Measurements from ENCODE around the gene LSAMP.

The LSAMP gene

DNA sequence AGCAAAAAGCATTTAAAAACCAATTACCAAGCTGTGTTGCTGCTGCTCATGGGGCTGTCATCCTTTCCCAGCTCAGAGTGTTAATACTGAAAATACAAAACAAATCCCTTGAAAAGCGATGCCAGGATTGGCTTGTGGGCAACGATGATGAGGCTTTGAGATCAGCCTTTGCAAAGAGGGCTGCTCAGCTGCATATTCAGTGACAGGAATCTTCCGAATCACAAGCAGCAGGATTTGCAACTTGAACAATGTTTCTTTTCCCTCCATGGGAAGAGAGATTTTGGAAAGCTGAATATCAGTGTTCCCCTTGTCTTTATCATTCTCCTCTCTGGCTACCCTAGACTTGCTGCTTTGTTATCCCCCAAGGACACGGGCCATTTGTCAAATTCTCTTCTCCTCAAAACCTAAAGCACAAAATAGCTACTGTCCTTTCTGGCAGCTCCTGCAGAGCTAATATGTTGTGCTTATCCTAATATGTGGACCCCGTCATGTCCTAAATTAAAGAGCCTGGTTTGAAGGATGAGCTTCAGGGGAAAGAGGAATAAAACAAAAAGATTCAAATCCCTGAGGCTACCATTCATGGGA is 446.2 kb downstream of the LSAMP start:
- TF ChIP-seq, protein P1, sequence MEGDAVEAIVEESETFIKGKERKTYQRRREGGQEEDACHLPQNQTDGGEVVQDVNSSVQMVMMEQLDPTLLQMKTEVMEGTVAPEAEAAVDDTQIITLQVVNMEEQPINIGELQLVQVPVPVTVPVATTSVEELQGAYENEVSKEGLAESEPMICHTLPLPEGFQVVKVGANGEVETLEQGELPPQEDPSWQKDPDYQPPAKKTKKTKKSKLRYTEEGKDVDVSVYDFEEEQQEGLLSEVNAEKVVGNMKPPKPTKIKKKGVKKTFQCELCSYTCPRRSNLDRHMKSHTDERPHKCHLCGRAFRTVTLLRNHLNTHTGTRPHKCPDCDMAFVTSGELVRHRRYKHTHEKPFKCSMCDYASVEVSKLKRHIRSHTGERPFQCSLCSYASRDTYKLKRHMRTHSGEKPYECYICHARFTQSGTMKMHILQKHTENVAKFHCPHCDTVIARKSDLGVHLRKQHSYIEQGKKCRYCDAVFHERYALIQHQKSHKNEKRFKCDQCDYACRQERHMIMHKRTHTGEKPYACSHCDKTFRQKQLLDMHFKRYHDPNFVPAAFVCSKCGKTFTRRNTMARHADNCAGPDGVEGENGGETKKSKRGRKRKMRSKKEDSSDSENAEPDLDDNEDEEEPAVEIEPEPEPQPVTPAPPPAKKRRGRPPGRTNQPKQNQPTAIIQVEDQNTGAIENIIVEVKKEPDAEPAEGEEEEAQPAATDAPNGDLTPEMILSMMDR (IDR thresholded peaks at IDR 0.05; ENCODE audit: insufficient read depth, low read length, poor library complexity, severe bottlenecking): no peak
- no peak for TF ChIP-seq EZH2phosphoT487 (conservative IDR thresholded peaks at IDR 0.05; ENCODE audit: low read length)
- Histone ChIP-seq H3K9ac (ENCODE audit: low read length) (no peak overlapping the region), H3K4me3 (ENCODE audit: insufficient read depth, low read length, poor library complexity, severe bottlenecking) (no peak overlapping the region), H3K9me3 (ENCODE audit: insufficient read depth, low read length) (no peaks in the 10 kb centered on the region), H3K79me2 (ENCODE audit: insufficient read depth, low read length) (no peaks in the 10 kb centered on the region), H3K27me3 (ENCODE audit: low read length) (no peaks in the 10 kb centered on the region), H3K9me2 (replicated peaks; ENCODE audit: insufficient read depth, low read length) (no peaks in the 10 kb centered on the region), H2AFZ (ENCODE audit: low read depth, low read length, severe bottlenecking) (no peak overlapping the region), H4K20me1 (ENCODE audit: low read depth, low read length) (no peaks in the 10 kb centered on the region), H3K4me2 (ENCODE audit: low read depth, low read length, poor library complexity, severe bottlenecking) (no peak overlapping the region), H3F3A (ENCODE audit: insufficient read depth) (no peaks in the 10 kb centered on the region), H3K36me3 (ENCODE audit: low read length) (no peaks in the 10 kb centered on the region), H3K27ac (ENCODE audit: low read depth, low read length) (no peak overlapping the region)

- Histone ChIP-seq H3K27ac (ENCODE audit: low read depth, low read length) (no peak overlapping the region), H3K9ac (ENCODE audit: low read length) (no peak overlapping the region), H3K79me2 (ENCODE audit: insufficient read depth, low read length) (no peaks in the 10 kb centered on the region), H2AFZ (ENCODE audit: low read depth, low read length, severe bottlenecking) (no peak overlapping the region), H4K20me1 (ENCODE audit: low read depth, low read length) (no peaks in the 10 kb centered on the region), H3K4me2 (ENCODE audit: low read depth, low read length, poor library complexity, severe bottlenecking) (no peak overlapping the region), H3K27me3 (ENCODE audit: low read length) (no peaks in the 10 kb centered on the region), H3K9me3 (ENCODE audit: insufficient read depth, low read length) (no peaks in the 10 kb centered on the region), H3F3A (ENCODE audit: insufficient read depth) (no peaks in the 10 kb centered on the region), H3K4me3 (ENCODE audit: insufficient read depth, low read length, poor library complexity, severe bottlenecking) (no peak overlapping the region), H3K9me2 (replicated peaks; ENCODE audit: insufficient read depth, low read length) (no peaks in the 10 kb centered on the region), H3K36me3 (ENCODE audit: low read length) (no peaks in the 10 kb centered on the region)
- TF ChIP-seq, protein P1 (IDR thresholded peaks at IDR 0.05; ENCODE audit: insufficient read depth, low read length, poor library complexity, severe bottlenecking): no peak
- TF ChIP-seq EZH2phosphoT487 (conservative IDR thresholded peaks at IDR 0.05; ENCODE audit: low read length): no peak
These were observed 448.7 kb downstream of the LSAMP start for GRCh38 chr3:115996420-115997108.

DNA sequence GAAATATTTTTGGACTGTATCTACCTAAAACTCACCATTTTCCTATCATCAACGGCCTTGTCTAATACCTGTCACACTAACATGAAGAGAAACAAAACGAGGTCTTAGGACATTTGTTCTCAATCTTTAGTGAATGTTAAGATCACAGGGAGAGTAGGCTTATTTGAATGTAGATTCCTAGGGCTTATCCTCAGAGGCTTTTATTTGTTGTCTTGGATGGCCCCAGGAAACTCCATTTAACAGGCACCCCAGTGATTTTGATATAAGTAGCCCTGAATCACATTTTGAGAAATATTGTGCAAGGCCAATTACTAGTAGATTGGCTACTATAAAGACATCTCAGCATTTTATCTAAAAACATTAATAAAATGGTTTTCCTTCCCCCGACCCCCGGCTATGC is 454.6 kb downstream of the LSAMP start:
- H3K4me3 ChIP-seq (ENCODE audit: insufficient read depth, low read length, poor library complexity, severe bottlenecking): no peak overlapping the region
- H3K4me2 ChIP-seq (ENCODE audit: low read depth, low read length, poor library complexity, severe bottlenecking): no peak overlapping the region
- no peak overlapping the region for H3K9ac ChIP-seq (ENCODE audit: low read length)
- H3K9me3 ChIP-seq (ENCODE audit: insufficient read depth, low read length): no peaks in the 10 kb centered on the region
- no peaks in the 10 kb centered on the region for H3F3A ChIP-seq (ENCODE audit: insufficient read depth)
- no peak for TF ChIP-seq EZH2phosphoT487 (conservative IDR thresholded peaks at IDR 0.05; ENCODE audit: low read length)
- TF ChIP-seq, protein P1 (IDR thresholded peaks at IDR 0.05; ENCODE audit: insufficient read depth, low read length, poor library complexity, severe bottlenecking): no peak
- H3K27ac ChIP-seq (ENCODE audit: low read depth, low read length): no peak overlapping the region
- H3K27me3 ChIP-seq (ENCODE audit: low read length): no peaks in the 10 kb centered on the region
- no peaks in the 10 kb centered on the region for H4K20me1 ChIP-seq (ENCODE audit: low read depth, low read length)
- no peak overlapping the region for H2AFZ ChIP-seq (ENCODE audit: low read depth, low read length, severe bottlenecking)
- no peaks in the 10 kb centered on the region for H3K79me2 ChIP-seq (ENCODE audit: insufficient read depth, low read length)
- no peaks in the 10 kb centered on the region for H3K9me2 ChIP-seq (replicated peaks; ENCODE audit: insufficient read depth, low read length)
- no peaks in the 10 kb centered on the region for H3K36me3 ChIP-seq (ENCODE audit: low read length)
